NCI-H2029 treated with DMSO at 0.1 percent for 48 hours (cell line): Measurements from ENCODE around the gene TRAF1.
"Not testable (repeated sequence)": the region's sequence is repeated elsewhere in the genome, so short reads cannot be mapped to it uniquely, and the experiment has no call there.

Experiments used
- DNase-seq: peaks from one replicate; lab custom pipeline; 2025; lab: John Stamatoyannopoulos, UW

Gene TRAF1

GRCh38 chr9:120926397-120926928, at the start of gene TRAF1:
TRAF1 (minus strand) TSS chr9:120926796; CDS start chr9:120926075, 721 bp downstream.
- no peak for DNase-seq

DNA sequence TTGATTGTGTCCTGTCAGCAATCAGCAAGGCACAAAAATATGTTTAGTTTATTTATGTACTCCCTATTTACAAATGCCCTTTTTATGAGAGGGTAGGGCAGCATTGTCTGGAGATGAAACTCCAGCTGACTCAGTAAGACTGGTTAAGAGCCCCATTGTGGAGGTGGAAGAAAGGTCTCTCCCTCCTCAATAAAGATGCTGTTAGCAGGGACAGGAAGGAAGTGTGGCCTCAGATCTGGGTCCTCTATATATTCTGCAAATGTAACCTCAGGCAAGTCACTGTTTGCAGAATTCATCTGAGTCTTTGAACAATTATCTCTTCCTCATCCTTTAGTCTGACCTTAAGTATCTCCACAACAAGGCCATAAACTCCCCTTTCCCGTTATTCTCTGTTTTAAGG, 48.3 kb upstream of the TRAF1 start:
- DNase-seq: no peak

GRCh38 chr9:120974181-120974580, 47.6 kb upstream of the TRAF1 start:
- DNase-seq: no peak

GRCh38 chr9:120971938-120972337, 45.3 kb upstream of the TRAF1 start:
- DNase-seq: no peak

DNA sequence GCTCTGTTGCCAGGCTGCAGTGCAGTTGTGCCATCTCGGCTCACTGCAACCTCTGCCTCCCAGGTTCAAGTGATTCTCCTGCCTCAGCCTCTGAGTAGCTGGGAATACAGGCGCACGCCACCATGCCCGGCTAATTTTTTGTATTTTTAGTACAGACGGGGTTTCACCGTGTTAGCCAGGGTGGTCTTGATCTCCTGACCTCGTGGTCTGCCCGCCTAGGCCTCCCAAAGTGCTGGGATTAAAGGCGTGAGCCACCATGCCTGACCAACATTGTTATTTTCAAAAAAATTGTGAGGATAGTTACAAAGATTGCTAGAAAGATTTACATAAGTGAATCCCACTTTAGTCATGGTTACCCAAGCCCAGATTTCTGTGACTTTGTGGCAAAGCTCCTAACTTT, 44.9 kb upstream of the TRAF1 start:
- not testable (repeated sequence) for DNase-seq

- DNase-seq: no peak
Measured at GRCh38 chr9:120970244-120970643, 43.6 kb upstream of the TRAF1 start.

DNA sequence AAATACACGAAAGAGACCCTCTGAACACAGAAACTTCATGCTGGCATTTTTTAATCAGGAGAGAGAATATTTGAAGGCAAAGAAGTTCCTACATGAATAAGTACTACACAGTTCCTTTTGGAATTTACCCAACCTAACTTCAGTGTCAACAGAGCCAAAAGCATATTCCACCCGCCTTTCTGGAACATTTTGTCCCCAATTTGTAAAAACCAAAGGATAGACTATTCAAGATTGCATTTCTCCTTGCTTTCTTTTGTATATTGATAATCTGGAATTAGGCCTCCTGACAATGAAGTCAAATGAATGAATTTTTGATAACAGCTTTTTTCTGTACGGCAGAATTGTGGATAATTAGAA, 39.4 kb upstream of the TRAF1 start:
- DNase-seq: no peak

DNA sequence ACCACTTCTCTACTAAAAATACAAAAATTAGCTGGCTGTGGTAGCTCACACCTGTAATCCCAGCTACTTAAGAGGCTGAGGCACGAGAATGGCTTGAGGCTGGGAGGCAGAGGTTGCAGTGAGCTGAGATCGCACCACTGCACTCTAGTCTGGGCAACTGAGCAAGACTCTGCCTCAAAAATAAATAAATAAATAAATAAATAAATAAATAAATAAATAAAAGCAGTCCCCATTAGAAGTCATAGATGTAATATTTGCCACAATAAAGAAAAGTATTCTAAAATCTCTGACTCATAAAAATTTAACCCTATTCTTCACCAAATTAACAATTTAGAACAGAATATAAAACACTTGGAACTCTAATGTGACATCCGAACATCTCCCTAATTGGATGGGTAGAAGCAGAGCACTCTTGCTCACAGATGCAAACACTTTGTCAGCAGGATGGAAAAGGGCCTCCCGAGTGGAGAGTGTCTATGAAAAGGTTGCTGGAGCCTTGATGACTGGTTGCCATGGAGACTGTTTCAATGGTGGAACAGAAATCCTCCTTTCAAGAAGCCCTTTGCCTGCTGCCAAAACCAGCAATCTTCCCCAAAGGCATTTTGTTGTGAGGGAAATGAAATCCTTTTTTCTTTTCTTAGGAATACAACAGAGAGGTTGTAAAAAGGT, 38.9 kb upstream of the TRAF1 start:
- peak; percentile 78 for DNase-seq

DNA sequence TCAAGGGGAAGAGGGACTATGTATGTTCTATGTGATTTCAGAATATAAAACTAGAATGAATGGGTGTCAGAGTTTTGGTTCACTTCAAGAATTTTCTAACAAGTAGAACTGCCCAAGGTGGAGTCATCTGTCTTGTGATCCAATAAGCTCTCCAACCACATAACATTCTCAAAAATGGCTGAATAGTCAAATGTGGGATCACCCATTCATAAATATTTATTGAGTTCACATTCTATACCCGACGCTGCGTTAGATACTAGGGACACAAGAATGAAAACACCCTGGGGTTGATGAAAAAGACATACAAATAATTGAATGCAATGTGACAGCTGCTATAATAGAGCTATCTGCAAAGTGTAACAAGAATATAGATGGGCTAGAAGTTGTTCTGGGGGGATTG, 35.3 kb upstream of the TRAF1 start:
- no peak for DNase-seq

DNA sequence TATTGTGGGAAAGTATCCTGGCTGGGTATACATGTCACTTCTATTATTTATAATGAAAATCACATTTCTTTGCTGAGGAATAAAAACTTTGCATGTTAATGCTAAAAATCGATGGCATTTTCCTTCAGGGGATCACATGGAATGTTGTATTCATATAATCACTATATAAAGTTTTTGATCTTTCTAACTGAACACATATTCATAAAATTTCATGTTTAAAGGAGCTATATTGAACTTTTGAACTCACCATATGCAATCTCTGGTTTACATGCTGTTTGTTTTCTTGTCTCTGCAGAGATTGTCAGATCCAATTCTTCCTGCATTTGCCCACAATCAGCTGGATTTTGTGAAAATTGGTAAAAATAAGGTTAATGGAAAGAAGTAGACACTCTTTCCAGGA, 33.4 kb upstream of the TRAF1 start:
- no peak for DNase-seq

GRCh38 chr9:120956862-120957261, 30.3 kb upstream of the TRAF1 start:
- no peak for DNase-seq

- no peak for DNase-seq
Measured at GRCh38 chr9:120951960-120952618, 25.5 kb upstream of the TRAF1 start.

DNA sequence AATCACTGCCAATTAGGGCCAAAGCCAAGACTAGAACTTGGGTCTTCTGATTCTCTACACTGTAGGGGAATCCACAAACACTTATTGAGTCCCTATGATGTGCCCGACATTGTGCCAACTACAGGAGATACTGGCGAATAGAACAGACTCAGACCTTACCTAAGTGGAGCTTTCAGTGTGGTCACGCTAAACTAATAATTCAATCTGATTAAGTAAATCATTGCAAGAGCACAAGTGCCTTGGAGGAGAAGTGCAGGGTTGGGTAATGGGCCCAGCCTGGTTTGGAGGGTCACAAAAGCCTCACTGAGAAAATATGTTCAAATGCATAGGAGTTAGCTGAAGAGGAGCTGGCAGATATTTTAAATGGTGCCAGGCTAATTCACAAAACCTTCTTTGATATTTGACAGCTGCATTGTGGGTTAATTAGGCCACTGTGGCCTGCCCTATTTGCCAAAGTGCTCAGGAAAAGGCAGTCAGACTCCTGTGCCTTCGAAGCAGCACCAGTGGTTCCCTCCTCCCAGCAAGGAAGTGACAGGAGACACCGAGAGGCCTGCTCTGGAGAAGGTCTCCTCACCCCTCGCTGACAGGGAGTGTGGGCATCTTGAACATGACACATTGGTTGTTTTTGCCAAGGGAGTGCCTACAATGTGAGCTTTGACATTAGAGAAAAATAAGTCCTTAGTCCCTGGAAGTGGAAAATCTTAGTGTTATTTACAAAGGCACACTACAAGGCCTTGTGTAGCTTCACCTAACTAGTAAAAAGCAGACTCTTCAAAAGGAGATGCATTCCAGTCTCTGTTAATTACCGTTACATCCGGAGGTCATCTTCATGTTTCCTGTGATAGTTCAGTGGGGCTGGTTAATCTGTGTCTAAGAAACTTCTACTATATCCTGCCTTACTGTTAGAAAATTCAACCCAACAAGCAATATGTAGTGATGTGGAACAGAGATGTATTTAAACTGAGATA, 24.1 kb upstream of the TRAF1 start:
- DNase-seq: peak; percentile 35

- DNase-seq: no peak
Measured at GRCh38 chr9:120949290-120949689, 22.7 kb upstream of the TRAF1 start.

- no peak for DNase-seq
Measured at GRCh38 chr9:120948824-120949223, 22.2 kb upstream of the TRAF1 start.

- DNase-seq: no peak
Measured at GRCh38 chr9:120947222-120947621, 20.6 kb upstream of the TRAF1 start.

- DNase-seq: no peak
Measured at GRCh38 chr9:120946259-120946658, 19.7 kb upstream of the TRAF1 start.

- no peak for DNase-seq
Measured at GRCh38 chr9:120944948-120945347, 18.4 kb upstream of the TRAF1 start.

DNA sequence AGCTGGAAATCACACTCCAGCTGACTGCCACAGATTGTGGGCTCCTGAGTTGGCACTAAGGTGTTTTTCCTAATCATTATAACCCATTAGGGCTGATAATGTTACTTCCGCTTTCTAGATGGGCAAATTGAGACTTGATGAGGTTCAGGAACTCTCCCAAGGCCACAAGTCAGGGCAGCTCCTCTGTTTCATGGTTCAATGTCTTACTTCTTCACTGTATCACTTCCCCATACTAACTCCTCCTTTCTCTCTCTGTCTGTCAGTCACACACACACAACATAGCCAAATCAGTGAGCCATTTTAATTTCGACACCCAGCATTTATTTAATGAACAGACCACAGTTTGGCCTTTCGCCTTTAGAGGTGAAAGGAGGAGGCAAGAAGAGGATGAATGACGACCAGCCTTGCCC, 17.8 kb upstream of the TRAF1 start:
- DNase-seq: no peak

DNA sequence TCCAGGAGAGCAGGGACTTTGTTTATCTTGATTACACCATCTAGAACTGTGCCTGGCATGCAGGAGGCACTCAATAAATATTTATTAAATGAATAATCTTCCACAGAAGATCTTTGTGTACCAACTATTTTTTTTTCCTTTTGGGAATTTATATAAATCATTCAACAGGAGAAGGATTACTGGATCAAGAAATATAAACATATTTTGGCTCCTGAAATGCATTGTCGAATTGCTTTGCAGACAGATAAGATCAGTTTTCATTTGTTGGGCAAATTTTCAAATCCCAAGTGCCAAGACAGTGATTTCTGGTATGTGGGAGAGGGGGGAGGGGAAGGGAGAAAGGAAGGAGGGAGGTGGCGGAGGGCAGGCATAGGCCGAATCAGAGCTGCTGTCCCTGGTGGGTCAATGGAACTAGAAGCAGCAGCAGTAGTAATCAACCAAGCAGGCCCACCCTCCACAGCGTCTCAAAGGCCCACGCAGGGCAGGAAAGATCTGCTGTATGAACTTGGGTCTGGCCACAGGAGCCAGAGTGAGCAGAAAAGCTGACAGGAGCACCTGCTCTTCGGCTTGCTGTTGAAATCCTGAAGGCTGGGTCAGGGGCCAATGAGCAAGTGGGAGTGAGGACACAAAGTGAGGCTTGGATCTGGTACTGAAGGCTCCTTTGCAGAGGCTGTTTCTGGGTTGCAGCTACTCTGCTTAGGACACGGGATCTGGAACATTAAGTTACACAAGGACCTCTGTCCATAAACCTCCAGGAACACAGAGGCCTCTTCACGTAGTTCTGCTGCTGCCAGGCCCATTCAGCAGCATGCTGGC, 15.8 kb upstream of the TRAF1 start:
- no peak for DNase-seq

DNA sequence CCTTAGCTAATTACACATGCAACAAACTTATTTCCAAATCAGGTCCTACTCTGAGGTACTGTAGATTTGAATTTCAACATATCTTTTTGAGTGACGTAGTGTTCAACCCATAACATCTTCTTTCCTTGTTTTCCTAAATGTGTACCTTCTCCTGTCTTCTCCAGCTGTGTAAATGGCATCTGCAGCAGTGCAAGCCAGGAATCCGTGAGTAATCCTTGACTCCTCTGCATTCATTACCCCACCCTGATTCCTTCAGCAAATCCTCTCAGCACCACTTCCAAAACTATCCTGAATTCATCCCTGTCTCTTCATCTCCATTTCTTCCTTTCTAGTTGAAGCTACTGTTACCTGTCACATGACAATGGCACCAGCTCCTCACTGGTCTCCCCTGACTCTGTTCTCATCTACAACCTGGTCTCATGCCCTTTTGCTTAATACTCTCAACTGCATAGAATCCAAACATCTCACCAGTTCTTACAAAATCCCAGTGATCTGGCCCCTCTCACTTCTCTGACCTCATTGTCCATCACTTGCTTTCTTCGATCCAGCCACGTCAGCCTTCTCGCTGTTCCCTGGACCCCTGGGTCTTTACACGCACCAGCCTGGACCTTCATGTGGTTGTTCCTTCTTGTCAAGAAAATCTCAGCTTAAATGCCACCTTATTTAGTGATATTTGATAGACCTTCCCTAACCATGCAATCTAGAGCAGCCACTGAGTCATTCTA, 14.6 kb upstream of the TRAF1 start:
- DNase-seq: no peak
